Measurements from ENCODE around the gene SLC6A6. TPM values are rescaled to one million over a fixed set of nuclear protein-coding genes. Genes with fewer than 3 reads are reported as not detected.

The SLC6A6 gene
- total RNA-seq, 1 experiment from 2014 or later, result 211 TPM

GRCh38 chr3:14366915-14367823 lies 35.2 kb upstream of the SLC6A6 start:
- POLR2A ChIA-PET, result interaction anchor here (1.1 kb wide), 1 partner anchor 77 kb away, joined by 4 read pairs; no protein-coding TSS in a partner anchor
- Mint-ChIP-seq H3K4me3 (no peak overlapping the region), H3K27me3 (ENCODE audit: low read depth) (peaks cover 2% of the 10 kb centered on the region; the same call in 1 of the 2 replicates), H3K36me3 (no peaks in the 10 kb centered on the region), H3K27ac (no peak overlapping the region), H3K4me1 (peaks cover 39% of the 10 kb centered on the region), H3K9me3 (no peaks in the 10 kb centered on the region)
- no peak for TF ChIP-seq SMAD3 (CRISPR knock-in tag; IDR thresholded peaks at IDR 0.05; ENCODE audit: borderline replicate concordance)
- no peak for TF ChIP-seq SOX15 (CRISPR knock-in tag; IDR thresholded peaks at IDR 0.05)
- no peak for TF ChIP-seq FOXP4 (CRISPR knock-in tag; IDR thresholded peaks at IDR 0.05)
- no peak for TF ChIP-seq SP1 (CRISPR knock-in tag; conservative IDR thresholded peaks at IDR 0.05)
- no peak for TF ChIP-seq PRDM15 (CRISPR knock-in tag; IDR thresholded peaks at IDR 0.05)
- ATAC-seq, result no peak
- CTCF ChIA-PET, result interaction anchor here (0.8 to 3.4 kb wide), 3 partner anchors 17 to 163 kb away, joined by 4 to 47 read pairs (median 8); no protein-coding TSS in a partner anchor
- DNase-seq (ENCODE audit: low spot score), result no peak

GRCh38 chr3:14368146-14368545 lies 34.3 kb upstream of the SLC6A6 start:
- POLR2A ChIA-PET, result no interaction called here
- H3K9me3 Mint-ChIP-seq, result no peaks in the 10 kb centered on the region
- H3K36me3 Mint-ChIP-seq, result no peaks in the 10 kb centered on the region
- no peak for ATAC-seq
- CTCF ChIA-PET, result interaction anchor here (1.2 to 3.4 kb wide), 3 partner anchors 91 to 164 kb away, joined by 3 to 47 read pairs (median 8); no protein-coding TSS in a partner anchor
- no peak for TF ChIP-seq ZNF396 (CRISPR knock-in tag; IDR thresholded peaks at IDR 0.05; ENCODE audit: borderline replicate concordance)
- no peak for TF ChIP-seq FOXK1 (CRISPR knock-in tag; IDR thresholded peaks at IDR 0.05)
- TF ChIP-seq MLX (CRISPR knock-in tag; IDR thresholded peaks at IDR 0.05), result no peak
- no peak for TF ChIP-seq NFYB (CRISPR knock-in tag; conservative IDR thresholded peaks at IDR 0.05; ENCODE audit: low read depth)
- TF ChIP-seq ESRRA (CRISPR knock-in tag; IDR thresholded peaks at IDR 0.05; ENCODE audit: borderline replicate concordance), result no peak
- no peak for TF ChIP-seq AR (CRISPR knock-in tag; IDR thresholded peaks at IDR 0.05)
- no peak for TF ChIP-seq HMGA2 (CRISPR knock-in tag; IDR thresholded peaks at IDR 0.05)
- TF ChIP-seq FOXP4 (CRISPR knock-in tag; IDR thresholded peaks at IDR 0.05), result no peak
- TF ChIP-seq IRF1 (CRISPR knock-in tag; IDR thresholded peaks at IDR 0.05), result no peak
- TF ChIP-seq ELF4 (CRISPR knock-in tag; IDR thresholded peaks at IDR 0.05; ENCODE audit: low read depth), result no peak
- TF ChIP-seq E2F1 (CRISPR knock-in tag; IDR thresholded peaks at IDR 0.05), result no peak
- TF ChIP-seq ERG (CRISPR knock-in tag; IDR thresholded peaks at IDR 0.05), result no peak
- no peak for TF ChIP-seq GRHL2 (CRISPR knock-in tag; IDR thresholded peaks at IDR 0.05; ENCODE audit: insufficient replicate concordance, severe bottlenecking)
- no peak overlapping the region for H3K27ac Mint-ChIP-seq
- DNase-seq (ENCODE audit: low spot score), result no peak
- H3K4me3 Mint-ChIP-seq, result no peak overlapping the region
- peaks cover 43% of the 10 kb centered on the region for H3K4me1 Mint-ChIP-seq
- peaks cover 2% of the 10 kb centered on the region; the same call in 1 of the 2 replicates for H3K27me3 Mint-ChIP-seq (ENCODE audit: low read depth)
